Stimulated activated CD4-positive, alpha-beta T cell treated with anti-CD3 and anti-CD28 coated beads, Interleukin-2, amount 100 ng/mL, for 48 hours (primary cell): ENCODE data around the gene MDGA2.
"Not testable (repeated sequence)": the region's sequence is repeated elsewhere in the genome, so short reads cannot be mapped to it uniquely, and the experiment has no call there.

ENCODE experiments used
- DNase-seq, 2 donors: peaks; one replicate each; pipeline ENCODE4 v3.0.0-alpha.2; 2020

MDGA2 gene

DNA sequence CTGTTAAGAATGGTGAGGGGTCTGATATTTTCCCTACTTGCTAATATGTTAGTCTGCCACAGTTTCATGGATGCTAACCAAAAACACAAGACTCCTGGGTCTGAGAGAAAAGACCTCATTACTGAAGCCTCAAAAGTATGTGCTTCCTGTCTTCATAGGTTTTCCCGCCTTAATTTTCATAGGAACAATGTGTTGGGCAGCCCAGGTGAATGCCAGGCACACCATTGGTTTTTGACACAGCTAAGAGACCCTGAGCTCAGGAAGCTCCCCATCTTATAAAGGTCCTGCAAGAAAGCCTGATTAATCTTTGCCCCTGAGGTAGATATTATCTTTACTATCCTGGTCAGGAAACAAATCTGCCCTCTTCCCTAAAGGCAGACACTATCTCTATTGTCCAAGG is 464.1 kb downstream of the MDGA2 start:
- no peak for DNase-seq

DNA sequence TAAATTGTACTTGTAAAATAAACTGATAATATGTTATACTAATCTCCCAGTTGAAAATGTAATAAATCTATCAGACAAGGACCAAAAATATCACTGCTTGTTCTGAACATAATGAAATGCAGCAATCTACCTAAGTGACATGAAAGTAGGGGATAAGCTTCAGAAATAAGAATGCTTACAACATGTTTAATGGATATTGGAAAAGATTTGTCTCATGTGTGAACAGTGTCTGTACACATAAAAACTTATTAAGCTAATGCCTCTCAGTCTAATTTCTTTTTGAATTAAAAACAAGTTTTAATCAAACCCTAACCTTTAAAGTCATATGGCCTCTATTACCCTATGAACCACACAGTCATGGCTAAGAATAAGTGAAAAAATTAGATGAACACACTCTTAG is 465.3 kb downstream of the MDGA2 start:
- DNase-seq = no peak

DNA sequence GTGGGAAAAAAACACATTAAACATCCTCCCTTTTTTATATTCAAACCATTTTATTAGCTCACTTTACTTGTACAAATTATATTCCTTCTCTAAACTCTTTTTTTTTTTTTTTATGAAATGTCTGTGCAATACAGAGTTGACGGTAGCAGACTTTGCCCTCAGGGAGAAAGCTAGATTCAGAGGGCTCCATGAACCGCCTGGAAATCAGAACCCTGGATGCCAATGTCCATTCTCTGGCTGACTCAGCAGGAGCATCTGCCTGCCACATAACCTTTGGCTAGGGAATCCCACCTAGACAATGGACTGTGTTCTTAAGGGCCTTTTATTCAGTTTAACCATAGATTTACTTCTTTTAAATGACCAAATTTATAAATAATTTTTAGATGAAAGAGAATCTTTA is 467.0 kb downstream of the MDGA2 start:
- DNase-seq = no peak

DNA sequence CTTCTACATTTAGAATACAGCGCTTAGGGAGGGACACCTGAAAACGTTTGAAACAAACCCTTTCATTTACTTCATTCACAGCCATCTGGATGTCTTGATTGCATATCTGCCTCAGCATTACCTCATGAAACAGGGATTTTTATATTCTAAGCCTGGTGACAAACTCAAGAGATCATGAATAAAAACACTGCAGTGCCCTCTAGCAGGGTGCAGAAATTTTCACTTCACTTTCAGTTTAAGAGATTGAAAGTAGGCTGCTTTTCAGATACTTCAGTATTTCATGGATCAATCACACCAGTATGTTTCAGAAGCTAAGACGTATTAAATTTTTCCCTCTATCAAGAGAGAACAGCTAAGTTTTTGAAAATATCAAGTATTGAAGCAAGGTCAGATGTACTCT is 467.8 kb downstream of the MDGA2 start:
- DNase-seq = no peak

DNA sequence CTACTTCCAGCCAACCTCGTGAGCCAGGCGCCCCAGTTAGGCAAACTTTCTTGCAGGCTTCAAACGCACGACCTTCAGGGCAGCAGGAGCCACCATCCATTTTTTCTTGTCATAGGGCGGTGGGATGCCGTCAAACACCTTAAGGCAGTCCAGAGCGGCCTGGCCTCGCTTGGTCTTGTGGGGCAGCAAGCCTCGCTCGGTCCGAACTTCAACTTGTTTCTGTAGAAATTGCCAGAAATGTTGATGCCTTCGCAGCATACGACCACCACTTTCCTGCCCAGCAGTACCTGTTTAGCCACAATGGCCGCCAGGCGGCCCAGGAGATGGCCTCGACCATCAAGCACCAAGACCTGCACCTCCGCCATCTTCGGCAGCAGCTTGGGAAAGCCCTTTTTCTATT is 474.7 kb downstream of the MDGA2 start:
- DNase-seq = no peak

DNA sequence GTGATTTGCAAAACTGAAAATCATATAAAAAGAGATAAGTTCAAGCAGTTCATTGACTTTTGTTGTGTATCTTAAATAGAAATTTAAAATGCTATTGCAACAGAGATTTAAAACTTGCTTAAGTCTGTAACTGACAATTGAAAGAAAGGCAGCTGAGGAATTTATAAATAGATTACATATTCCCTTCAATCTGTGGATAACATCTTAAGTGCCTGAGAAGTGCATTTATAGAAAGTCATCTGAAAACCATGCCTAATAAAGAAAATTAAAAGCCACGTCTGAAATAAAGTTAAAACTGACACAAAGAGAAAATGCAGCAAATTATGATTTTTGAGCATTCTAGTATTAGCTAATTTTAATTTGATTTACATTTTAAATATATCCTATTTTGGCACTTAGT is 479.8 kb downstream of the MDGA2 start:
- no peak for DNase-seq

DNA sequence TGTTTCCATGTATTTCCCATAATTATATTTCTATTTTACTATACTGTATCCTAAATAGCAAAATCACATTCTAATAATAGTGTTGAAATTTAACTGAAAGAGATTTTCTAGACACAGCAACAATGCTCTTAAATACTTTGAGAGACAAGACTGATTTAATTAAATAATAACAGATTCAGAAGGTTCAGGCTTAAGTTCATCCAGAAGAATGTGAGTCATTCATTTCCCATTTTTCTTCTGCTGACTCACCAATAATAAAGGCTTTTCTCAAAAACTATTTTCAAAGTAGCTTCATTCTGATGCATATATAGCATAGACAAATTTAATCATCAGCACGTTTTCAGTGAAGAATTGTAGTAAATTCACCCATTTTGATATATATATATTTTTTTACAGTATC is 481.4 kb downstream of the MDGA2 start:
- DNase-seq = no peak

DNA sequence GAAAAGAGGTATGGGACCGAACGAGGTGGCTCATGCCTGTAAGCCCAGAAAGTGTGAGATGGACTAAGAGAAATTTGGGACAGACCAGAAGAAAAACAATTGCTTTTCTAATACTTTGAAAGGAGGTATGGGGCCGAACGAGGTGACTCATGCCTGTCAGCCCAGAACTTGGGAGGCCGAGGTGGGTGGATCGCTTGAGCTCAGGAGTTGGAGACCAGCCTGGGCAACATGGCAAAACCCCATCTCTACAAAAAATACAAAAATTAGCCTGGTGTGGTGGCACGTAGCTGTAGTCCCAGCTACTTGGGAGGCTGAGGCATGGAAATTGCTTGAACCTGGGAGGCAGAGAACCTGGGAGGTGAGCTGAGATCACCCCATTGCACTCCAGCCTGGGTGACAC is 483.2 kb downstream of the MDGA2 start:
- not testable (repeated sequence) for DNase-seq

DNA sequence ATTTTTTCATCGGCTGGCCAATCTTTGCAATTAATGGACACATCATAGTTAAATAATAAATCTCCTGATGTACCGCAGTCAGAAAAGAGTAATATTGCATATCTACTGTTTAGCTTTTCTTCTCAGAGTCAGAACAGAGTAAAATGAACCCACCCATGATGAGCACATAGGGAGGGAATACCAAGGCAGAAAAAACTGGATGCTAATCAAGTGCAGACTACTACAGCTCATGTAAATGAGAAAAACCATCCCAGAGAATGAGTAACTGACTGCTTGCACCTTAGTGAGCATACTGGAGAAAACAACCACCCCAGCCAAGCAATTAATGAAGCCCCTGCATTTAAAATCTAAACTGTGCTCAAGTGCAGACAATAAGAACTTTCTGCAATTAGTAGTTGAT is 483.7 kb downstream of the MDGA2 start:
- DNase-seq = no peak

DNA sequence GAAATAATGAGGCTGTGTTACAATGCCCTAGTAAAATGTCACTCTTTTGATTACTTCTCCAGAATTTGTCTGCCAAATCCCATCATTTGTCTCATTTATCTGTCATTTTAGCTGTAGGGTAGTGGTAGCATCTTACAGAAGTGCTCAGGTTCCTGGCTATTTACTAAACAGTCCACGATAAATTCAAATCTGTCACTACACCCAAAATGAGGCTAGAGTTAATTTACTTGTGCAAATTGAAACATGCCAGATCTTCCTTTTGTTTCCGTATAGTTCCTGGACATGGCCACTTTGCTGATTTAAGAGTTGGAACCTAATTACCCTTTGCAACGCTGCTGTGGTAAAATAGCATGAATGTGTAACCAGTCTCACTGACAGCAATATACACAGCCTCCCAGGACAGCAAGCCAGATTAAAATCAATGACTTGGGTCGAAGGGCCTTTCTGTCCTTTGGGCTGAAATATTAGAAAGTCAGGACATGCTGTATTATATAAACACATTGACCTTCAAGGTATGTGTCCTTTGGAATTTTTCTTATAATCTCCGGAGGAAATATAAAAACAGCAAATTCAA is 485.4 kb downstream of the MDGA2 start:
- DNase-seq = no peak

DNA sequence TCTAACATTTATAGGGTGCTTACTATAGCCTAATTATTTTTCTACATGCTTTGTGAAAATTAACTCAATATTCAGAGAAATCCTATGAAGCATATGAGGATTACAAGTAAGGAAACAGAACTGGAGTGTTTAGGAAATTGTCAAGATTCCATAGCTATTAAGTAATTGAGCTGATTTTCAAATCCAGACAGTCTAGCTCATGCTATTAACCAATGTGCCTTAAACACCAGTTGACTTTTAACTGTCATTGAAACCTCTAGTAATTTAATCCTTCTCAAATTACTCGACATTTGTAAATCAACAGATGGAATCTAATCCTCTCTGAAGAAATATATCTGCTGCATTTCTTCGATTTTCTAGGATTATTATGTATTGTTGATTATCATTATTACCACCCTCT is 488.9 kb downstream of the MDGA2 start:
- no peak for DNase-seq

DNA sequence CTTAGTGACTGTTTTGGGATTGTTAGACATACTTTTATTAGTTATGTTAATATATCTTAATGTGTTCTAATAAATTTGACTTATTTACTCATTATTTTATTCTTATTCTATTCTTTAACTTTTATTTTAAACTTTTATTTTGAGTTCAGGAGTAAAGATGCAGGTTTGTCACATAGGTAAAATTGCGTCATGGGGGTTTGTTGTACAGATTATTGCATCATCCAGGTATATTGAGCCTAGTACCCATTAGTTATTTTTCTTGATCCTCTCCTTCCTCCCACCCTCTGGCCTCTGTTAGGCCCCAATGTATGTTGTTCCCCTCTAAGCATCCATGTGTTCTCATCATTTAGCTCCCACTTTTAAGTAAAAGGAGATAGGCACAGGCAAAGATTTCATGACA is 495.5 kb downstream of the MDGA2 start:
- DNase-seq = no peak

DNA sequence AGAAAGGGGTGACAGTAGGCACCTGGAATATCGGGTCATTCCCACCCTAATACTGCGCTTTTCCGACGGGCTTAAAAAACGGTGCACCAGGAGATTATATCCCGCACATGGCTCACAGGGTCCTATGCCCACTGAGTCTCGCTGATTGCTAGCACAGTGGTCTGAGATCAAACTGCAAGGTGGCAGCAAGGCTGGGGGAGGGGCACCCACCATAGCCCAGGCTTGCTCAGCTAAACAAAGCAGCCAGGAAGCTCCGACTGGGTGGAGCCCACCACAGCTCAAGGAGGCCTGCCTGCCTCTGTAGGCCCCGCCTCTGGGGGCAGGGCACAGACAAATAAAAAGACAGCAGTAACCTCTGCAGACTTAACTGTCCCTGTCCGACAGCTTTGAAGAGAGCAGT is 503.5 kb downstream of the MDGA2 start:
- DNase-seq = not testable (repeated sequence)

DNA sequence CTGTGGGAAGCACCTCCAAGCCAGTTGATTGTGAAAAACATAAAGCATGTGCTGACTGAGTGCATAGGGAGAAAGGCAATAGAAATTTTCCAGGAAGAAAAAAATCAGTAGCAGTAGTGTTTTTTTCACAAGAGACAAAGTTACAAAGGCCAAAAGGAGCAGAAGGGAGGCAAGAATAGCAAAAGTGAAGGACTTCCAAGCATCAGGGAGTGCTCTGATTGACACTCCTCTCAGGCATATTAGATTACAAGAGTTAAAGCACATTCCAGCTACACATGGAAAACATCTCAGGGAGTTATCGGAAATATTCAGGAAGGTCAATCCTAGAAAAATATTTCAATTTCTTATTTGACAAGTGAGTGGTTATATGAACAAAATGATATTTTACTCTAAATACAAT is 508.0 kb downstream of the MDGA2 start:
- no peak for DNase-seq

DNA sequence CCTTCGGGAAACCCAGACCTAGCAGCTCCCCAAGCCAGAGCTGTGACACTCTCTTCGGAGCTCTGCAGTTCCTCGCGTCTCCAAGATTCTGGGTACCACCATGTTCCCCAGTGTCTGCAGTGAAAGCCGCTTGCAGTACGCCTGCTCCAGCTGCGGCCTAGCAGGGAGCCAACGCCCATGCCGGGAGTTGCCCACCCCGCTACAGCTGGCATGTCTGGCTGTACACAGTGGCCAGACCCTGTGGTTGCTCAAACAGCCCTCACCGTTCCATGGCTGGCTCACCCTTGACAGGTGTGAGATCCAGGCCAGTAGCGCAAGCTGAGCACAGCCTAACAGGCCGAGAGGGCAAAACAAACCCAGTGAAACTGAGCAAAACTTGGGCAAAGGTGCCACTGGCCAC is 520.0 kb downstream of the MDGA2 start:
- DNase-seq = no peak

DNA sequence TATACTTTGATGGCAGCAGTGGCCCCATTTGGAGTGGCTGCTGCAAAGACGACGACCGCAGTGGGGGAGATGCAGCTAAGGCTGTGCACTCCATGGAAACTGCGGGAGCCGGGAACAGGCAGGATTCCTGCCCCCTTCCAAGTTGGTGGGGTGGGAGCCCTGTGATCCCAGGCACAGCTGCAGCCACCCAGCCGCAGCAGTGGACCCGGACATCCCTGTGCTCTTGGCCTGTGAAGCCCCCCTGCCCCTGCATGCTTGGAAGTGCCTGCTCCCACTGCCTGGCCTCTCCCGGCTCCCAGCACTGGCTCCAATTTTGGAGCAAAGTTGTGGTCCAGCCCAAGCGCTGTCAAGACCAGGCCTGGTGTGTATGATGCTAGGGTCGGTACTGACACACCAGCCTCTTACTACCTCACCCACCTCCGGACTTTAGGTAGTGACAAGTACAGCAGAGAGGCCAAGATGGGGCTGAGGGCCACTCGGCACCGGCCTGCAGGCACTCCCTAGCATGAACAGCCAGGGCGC is 521.1 kb downstream of the MDGA2 start:
- no peak for DNase-seq

DNA sequence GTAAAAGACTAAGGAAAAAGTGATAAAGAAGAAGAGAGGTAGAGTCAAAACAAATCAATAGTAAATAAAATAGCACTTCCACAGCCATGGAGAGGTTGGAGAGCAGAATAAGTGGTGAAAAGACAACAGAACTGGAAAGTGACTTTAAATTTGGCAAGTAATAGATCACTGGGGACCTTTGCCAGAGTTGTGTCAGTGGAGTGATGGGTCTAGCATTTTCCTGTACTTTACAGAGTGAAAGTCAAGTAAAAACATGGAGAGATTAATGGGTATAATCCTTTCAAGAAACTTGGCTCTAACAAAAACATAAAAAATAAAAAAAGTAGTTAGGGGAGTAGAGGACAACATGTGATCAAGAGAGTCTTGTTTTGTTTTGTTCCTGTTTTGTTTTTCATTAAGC is 521.7 kb downstream of the MDGA2 start:
- DNase-seq = no peak

DNA sequence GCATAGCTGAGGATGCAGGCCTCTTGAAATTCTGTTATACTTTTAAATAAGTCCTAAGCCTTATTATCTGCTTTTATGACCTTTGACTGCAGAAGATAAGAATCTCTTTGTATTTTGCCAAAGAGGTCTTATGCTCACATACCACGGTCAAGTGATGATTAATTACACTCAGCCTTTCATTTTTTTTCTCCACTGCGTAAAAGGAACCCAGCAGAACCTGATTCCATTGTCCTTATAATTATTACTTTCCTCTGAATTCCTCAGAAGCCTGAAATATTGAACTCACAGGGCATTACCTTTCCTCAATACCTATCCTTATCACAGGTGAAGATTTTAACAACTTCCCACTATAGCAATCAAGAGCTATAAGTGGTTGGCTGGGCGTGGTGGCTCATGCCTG is 525.1 kb downstream of the MDGA2 start:
- DNase-seq = no peak

DNA sequence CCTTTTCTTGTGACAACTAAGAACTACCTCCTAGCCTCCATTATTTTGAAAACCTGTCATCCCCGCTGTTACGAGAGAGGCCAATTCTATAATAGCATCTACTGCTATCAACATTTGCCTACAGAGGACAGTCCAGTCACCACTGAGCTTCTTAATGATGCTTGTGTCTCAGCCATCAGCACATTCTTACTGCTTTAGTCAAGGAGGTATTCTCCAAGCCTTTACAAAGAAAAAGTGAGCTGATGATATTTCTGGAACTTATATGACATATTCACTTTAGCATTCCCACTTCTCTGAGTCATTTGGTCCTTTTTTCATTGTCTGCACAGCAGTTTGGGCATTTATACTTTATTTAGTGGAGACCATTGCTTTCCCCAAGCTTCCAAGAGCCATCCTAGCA is 526.1 kb downstream of the MDGA2 start:
- no peak for DNase-seq

DNA sequence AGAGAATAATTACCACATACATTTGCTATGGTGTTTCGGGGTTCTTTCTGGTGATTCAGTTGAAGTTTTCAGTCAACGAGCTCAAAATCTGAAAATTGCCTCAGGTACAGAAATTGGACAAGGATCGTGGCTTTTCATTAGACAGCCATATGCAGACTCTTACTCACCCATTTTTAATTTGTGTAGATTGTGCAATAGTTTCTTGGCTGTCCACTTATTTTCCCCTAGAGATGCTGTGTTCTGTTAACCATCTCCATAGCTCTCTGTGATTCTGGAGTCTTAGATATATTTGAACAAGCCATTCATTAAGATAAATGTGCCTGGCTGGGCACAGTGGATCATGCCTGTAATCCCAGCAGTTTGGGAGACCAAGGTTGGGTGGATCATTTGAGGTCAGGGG is 526.7 kb downstream of the MDGA2 start:
- no peak for DNase-seq

DNA sequence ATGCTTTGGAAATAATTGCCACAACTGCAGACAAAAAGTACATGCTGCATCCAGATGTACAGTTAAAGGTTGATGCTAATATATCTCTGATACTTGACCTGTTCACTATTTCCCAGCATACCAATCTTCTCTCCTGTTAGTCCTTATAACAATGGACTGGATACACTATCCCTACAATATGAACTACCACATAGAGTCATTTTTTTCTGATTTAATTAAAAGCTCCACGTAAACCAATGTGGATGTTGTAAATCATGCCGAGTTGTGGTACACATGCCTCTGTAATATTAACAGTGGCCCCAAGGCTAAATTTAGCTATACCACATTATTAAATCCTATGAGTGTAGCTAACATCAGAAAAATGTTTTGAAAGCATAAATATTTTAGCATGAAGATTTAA is 554.8 kb downstream of the MDGA2 start:
- no peak for DNase-seq

DNA sequence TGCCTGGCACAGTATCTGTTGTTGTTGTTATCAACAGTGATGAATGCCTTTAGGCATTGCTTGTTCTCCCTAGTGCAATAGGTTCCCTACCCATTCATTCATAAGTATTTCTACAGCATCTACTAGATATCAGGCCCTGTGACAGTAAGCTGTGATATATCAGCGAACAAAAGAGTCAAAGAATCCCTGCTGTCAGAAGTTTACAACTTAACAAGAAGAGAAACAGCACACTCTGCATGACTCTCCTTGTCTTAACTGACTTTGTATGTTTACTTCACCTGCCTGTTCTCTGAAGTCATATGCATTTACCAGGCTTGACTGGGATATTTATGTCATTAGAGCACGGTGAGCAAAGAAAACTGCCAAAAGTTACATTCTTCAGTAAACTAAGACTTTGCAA is 571.6 kb downstream of the MDGA2 start:
- DNase-seq = no peak

DNA sequence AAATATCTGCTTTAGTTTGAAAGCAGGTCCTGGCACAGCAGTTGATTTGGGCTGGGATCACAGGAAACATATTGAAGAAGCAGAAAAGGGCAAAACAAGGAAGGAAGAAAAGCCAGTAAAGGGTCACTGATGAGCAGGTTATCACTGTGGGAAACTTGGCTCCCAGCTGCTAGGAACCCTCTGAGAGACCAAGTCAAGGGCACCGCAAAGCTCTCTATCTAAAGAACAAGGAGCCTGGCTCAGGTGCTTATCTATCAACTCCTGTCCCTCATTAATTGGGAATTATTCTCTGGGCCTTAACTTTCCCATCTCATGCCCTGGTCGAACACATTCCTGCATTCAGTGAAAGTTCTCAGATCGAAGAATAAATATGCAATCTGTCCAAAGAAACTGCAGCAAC is 572.9 kb downstream of the MDGA2 start:
- DNase-seq = no peak

DNA sequence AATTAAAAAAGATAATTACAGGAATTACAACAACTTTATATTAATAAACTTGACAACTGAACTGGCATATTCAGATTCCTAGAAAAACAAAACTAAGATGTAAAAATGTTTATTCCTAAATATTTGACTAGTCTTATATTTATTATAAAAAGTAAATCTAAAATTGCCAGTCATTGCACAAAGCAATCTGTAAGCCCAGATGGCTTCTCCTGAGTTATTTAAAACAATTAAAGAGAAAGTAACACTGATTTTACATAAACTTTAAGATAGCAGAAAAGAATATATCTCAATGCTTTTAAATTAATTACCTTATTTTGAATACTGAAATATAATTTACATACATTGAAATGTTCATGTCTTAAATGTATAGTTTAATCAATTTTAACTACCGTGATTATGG is 589.7 kb downstream of the MDGA2 start:
- no peak for DNase-seq

DNA sequence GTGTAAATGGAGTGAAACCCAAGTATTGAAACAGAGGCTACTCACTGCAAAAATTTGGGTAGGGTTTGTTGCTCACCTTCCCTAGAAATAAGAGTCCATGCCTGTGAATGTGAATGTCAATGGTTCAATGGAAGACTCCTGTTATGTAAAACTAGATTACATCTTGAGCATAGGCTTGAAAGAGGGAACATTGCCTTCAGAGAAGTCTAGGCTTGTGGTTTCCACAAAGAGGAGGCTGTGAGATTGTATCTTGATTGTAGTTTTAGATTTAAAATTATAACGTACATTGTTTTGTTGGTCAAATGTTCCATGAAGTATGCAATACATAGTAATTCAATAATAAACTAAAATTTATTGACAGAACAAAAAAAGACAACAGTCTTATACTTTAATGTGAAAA is 610.1 kb downstream of the MDGA2 start:
- no peak for DNase-seq

DNA sequence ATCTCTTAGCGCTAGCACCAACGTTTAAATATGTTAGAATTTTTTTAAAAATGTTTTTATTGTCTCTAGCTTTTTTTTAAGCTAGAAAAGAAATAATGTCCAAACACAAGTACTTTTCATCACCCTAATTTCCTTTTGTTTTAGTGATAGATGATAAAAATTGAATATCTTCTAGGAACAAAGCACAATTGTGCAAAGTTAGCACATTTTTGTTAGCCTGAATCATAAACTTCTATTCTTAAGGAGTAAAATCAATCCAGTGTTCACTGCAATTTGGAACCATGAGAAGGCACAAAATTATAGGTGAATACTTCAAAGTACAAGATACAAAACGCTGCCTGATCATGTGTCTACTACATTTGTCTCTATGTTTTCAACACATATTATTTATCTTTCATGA is 615.4 kb downstream of the MDGA2 start:
- no peak for DNase-seq
